SK-N-SH (cell line): ENCODE results near the gene DOK4.

Source experiments
- CHD2 ChIP-seq: fragments of 150-350 bp; IDR thresholded peaks from 2 replicates; pipeline ENCODE4 v1.6.1; 2018; ENCODE audit warnings: low read length; ENCODE audit not compliant: partially characterized antibody
- CTCF ChIP-seq: fragments of 200-600 bp; sonication (generic); IDR thresholded peaks from 2 replicates; pipeline ENCODE4 v1.6.1; 2017; ENCODE audit warnings: antibody characterized with exemption, mild to moderate bottlenecking, moderate library complexity
- IRF3 ChIP-seq: fragments of 150-350 bp; IDR thresholded peaks from 2 replicates; pipeline ENCODE4 v1.6.1; 2016; ENCODE audit warnings: mild to moderate bottlenecking, low read depth, low read length
- POLR2AphosphoS5 ChIP-seq: IDR thresholded peaks from 2 replicates; pipeline ENCODE4 v1.6.1; 2012; ENCODE audit warnings: low read depth, low read length
- RAD21 ChIP-seq: IDR thresholded peaks from 2 replicates; pipeline ENCODE4 v1.6.1; 2012; ENCODE audit warnings: mild to moderate bottlenecking, low read length
- RFX5 ChIP-seq: IDR thresholded peaks from 2 replicates; pipeline ENCODE4 v1.6.1; 2012; ENCODE audit warnings: mild to moderate bottlenecking, improper control_type of control experiment, low read length
- SMC3 ChIP-seq: IDR thresholded peaks from 2 replicates; pipeline ENCODE4 v1.6.1; 2012; ENCODE audit warnings: low read depth, low read length, improper control_type of control experiment
- USF2 ChIP-seq: fragments of 150-350 bp; IDR thresholded peaks from 2 replicates; pipeline ENCODE4 v1.6.1; 2017; ENCODE audit warnings: antibody characterized with exemption, low read length, low read depth, borderline replicate concordance
- YY1 ChIP-seq: IDR thresholded peaks from 2 replicates; pipeline ENCODE4 v1.4.0; 2012; ENCODE audit warnings: low read depth, mild to moderate bottlenecking
- ZBTB33 ChIP-seq: IDR thresholded peaks from 2 replicates; pipeline ENCODE4 v1.4.0; 2012; ENCODE audit warnings: low read depth, borderline replicate concordance

GRCh38 chr16:57510016-57510871 is 24.0 kb upstream of the DOK4 start:
- TF ChIP-seq CTCF (no peak), RAD21 (peak; percentile 23; the same call in 1 of the 2 replicates), IRF3 (no peak), POLR2AphosphoS5 (peak; percentile 19; the same call in 1 of the 2 replicates), USF2 (no peak), ZBTB33 (no peak), CHD2 (peak; percentile 64), RFX5 (no peak; the same call in 1 of the 2 replicates), SMC3 (no peak; the same call in 1 of the 2 replicates), YY1 (no peak)
